GM06990 (cell line): ENCODE measurements around the gene TRA2B.

Source experiments
- DNase-seq: peaks from one replicate; pipeline ENCODE4 v3.0.0-alpha.2; 2011; ENCODE audit not compliant: insufficient read length; ENCODE audit errors: extremely low read depth
- H3K27me3 ChIP-seq: replicated peaks from 2 replicates; pipeline ENCODE4 v1.6.0; 2011; ENCODE audit warnings: low read length; ENCODE audit not compliant: control insufficient read depth, insufficient read depth
- H3K36me3 ChIP-seq: 2 replicates; pipeline ENCODE4 v1.5.1; 2011; ENCODE audit warnings: low read length; ENCODE audit not compliant: control insufficient read depth, insufficient read depth
- H3K4me3 ChIP-seq: replicated peaks from 2 replicates; pipeline ENCODE4 v1.5.1; 2011; ENCODE audit warnings: low read depth, mild to moderate bottlenecking, control low read depth, low read length
- CTCF ChIP-seq: IDR thresholded peaks from 2 replicates; pipeline ENCODE4 v1.5.1; 2011; ENCODE audit warnings: low read length, control low read depth, mild to moderate bottlenecking, inconsistent platforms; ENCODE audit not compliant: insufficient read depth, poor library complexity, severe bottlenecking

The TRA2B gene

GRCh38 chr3:185971579-185971978, 33.8 kb upstream of the TRA2B start:
- no peak for TF ChIP-seq CTCF
- Histone ChIP-seq H3K4me3 (no peak overlapping the region), H3K27me3 (no peaks in the 10 kb centered on the region), H3K36me3 (no peaks in the 10 kb centered on the region)
- no peak for DNase-seq

DNA sequence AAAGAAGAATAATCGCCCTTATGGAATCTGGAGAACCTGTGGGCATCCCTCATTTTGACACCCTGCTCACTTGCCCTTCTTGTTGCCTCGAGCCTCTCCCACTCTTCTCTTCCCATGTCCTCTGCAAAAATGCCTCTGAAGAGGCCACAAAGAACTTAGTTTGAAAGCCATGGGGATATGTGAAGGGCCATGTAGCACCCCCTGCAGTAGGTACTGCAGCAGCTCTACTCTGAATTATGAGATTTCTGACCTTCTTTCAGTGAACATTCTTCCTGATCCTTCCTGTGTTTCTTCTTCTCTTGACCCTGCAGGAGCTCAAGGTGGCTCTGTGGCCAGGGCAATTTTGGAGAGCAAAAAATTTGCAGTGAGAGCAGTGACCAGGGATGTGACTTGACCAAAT, 30.4 kb upstream of the TRA2B start:
- H3K36me3 ChIP-seq = no peaks in the 10 kb centered on the region
- no peak for TF ChIP-seq CTCF
- no peak for DNase-seq
- no peaks in the 10 kb centered on the region for H3K27me3 ChIP-seq
- no peak overlapping the region for H3K4me3 ChIP-seq

DNA sequence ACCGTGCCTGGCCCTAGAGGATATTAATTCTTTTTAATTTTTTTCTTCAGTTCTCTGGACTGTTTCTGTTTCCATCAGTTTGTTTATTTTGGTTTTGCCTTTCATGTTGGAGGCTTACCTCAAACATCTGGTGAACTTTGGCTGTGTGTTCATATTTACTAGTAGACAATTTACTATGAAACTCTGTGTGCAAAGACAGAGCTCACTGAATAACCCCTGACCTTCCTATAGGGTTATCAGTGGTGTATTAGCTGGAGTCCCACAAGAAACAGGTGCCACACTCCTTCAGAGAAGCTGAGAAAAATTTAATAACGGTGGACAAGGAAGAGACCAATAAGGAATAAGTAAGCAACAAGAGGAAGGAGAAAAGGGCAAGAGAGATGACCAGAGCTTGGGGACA, 28.8 kb upstream of the TRA2B start:
- no peak for TF ChIP-seq CTCF
- no peaks in the 10 kb centered on the region for H3K36me3 ChIP-seq
- H3K4me3 ChIP-seq = no peak overlapping the region
- no peak for DNase-seq
- H3K27me3 ChIP-seq = no peaks in the 10 kb centered on the region

DNA sequence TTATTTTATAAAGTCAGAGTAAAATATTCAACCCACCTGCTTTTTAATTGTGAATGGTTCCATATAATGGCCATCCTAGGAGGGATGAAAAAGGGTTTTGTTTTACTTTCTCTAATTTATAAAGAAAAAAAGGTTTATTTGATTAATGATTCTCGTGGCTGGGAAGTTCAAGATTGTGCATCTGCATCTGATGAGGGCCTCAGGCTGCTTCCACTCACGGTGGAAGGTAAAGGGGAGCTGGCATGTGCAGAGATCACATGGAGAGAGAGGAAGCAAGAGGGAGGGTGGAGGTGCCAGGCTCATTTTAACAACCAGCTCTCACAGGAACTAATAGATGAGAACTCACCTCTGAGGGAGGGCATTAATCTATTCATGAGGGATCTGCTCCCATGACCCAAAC, 27.7 kb upstream of the TRA2B start:
- Histone ChIP-seq H3K27me3 (no peaks in the 10 kb centered on the region), H3K36me3 (no peaks in the 10 kb centered on the region), H3K4me3 (no peak overlapping the region)
- no peak for TF ChIP-seq CTCF
- no peak for DNase-seq

- Histone ChIP-seq H3K4me3 (no peak overlapping the region), H3K27me3 (no peaks in the 10 kb centered on the region), H3K36me3 (no peaks in the 10 kb centered on the region)
- no peak for TF ChIP-seq CTCF
- DNase-seq = no peak
Observed at GRCh38 chr3:185961675-185962232, 23.9 kb upstream of the TRA2B start.

GRCh38 chr3:185960522-185961288, 22.9 kb upstream of the TRA2B start:
- no peak for DNase-seq
- H3K27me3 ChIP-seq = no peaks in the 10 kb centered on the region
- H3K36me3 ChIP-seq = no peaks in the 10 kb centered on the region
- H3K4me3 ChIP-seq = no peak overlapping the region
- no peak for TF ChIP-seq CTCF
